Lung (tissue), 12 donors: ENCODE measurements around the gene B4GAT1. TPM values are rescaled to one million over a fixed set of nuclear protein-coding genes. Genes with fewer than 3 reads are reported as not detected.
A peak's percentile ranks its signal among the peaks of the same experiment; 100 is the strongest.

Source experiments
- ATAC-seq: fragments of 200-7000 bp; cut with Tn5 transposase; one replicate; pipeline ENCODE4 v1.9.1; 2020; ENCODE audit warnings: moderate number of reproducible peaks; ENCODE audit not compliant: insufficient read depth, low FRiP score
- DNase-seq, 3 donors: peaks; one replicate each; pipeline ENCODE4 v3.0.0-alpha.2; 2013 to 2017
- H3K27ac ChIP-seq, 2 donors: one replicate each; pipeline ENCODE4 v1.5.1; 2013; ENCODE audit warnings: mild to moderate bottlenecking in 2 of 2, moderate library complexity in 2 of 2, control low read depth in 1 of 2, inconsistent platforms in 1 of 2, low read depth in 1 of 2, low read length in 1 of 2
- H3K27me3 ChIP-seq, 3 donors: one replicate each; pipeline ENCODE4 v1.5.1; 2013; ENCODE audit warnings: low read length in 2 of 3; ENCODE audit not compliant: control insufficient read depth in 3 of 3, insufficient read depth in 3 of 3
- H3K36me3 ChIP-seq, 4 donors: one replicate each; pipeline ENCODE4 v1.5.1; 2013; ENCODE audit warnings: low read length in 4 of 4, mild to moderate bottlenecking in 1 of 4, moderate library complexity in 1 of 4; ENCODE audit not compliant: control insufficient read depth in 4 of 4, insufficient read depth in 4 of 4
- H3K4me1 ChIP-seq, 5 donors: one replicate each; pipeline ENCODE4 v1.5.1; 2013; ENCODE audit warnings: low read length in 5 of 5, mild to moderate bottlenecking in 2 of 5, moderate library complexity in 1 of 5; ENCODE audit not compliant: control insufficient read depth in 5 of 5, insufficient read depth in 5 of 5
- H3K4me3 ChIP-seq: one replicate; pipeline ENCODE4 v1.5.1; 2013; ENCODE audit warnings: mild to moderate bottlenecking, control low read depth, moderate library complexity
- H3K9ac ChIP-seq, 2 donors: one replicate each; pipeline ENCODE4 v1.5.1; 2013; ENCODE audit warnings: low read length in 2 of 2, control low read depth in 1 of 2; ENCODE audit not compliant: insufficient read depth in 1 of 2
- H3K9me3 ChIP-seq, 4 donors: one replicate each; pipeline ENCODE4 v1.5.1; 2013; ENCODE audit warnings: low read length in 3 of 4, mild to moderate bottlenecking in 1 of 4, moderate library complexity in 1 of 4; ENCODE audit not compliant: control insufficient read depth in 4 of 4, insufficient read depth in 3 of 4
- CTCF ChIP-seq: IDR thresholded peaks from 2 replicates; pipeline ENCODE4 v1.5.1; 2012; ENCODE audit warnings: mild to moderate bottlenecking; ENCODE audit errors: control extremely low read depth, extremely low read depth
- whole genome bisulfite sequencing, 2 donors: extraction: QIAGEN DNeasy Blood & Tissue Kit; methylation state at CpG; one replicate each; pipeline ENCODE4 v1.1.7; 2013; 5-methylcytosine and 5-hydroxymethylcytosine counted together
- polyA plus RNA-seq, 2 donors: library from polyadenylated mRNA; stranded (reverse); fragments of 200-250 nt; gene quantifications; one replicate each; pipeline ENCODE4 v1.2.1, GENCODE V29; 2013
- total RNA-seq, 2 donors: library from RNA; depleted of rRNA in 1 of 2; stranded (reverse); fragments of >200 nt in 1 of 2; gene quantifications; one replicate each; pipeline ENCODE4 v1.2.1, GENCODE V29; 2014 to 2021
- donor health status: control.
- donor health status: control.
- donor health status: Bipolar disorder and iron deficiency.
- donor health status: healthy.
- donor health status: DM: yes; HTN: yes; CAD: no.

The B4GAT1 gene
- total and polyA plus RNA-seq, 4 donors: 18.2 to 28.0 (median 24.0) TPM

GRCh38 chr11:66327171-66328030 is 20.0 kb downstream of the B4GAT1 start:
- WGBS, 2 donors: 78 to 93% methylated on average over 10 of the region's 10 CpGs
- Histone ChIP-seq H3K4me3 (no peak overlapping the region), H3K9ac (no peak overlapping the region), H3K27me3 (no peaks in the 10 kb centered on the region), H3K4me1 (peaks cover 2 to 48% (median 22%) of the 10 kb centered on the region in 5 donors), H3K27ac (peak overlapping the region in 1 of 2 donors; percentile 20), H3K36me3 (peaks cover 0 to 7% (median 0%) of the 10 kb centered on the region in 4 donors), H3K9me3 (peaks cover 0 to 1% (median 0%) of the 10 kb centered on the region in 4 donors)
- no peak for TF ChIP-seq CTCF
- DNase-seq (peak in 1 of 3 donors; percentile 41), ATAC-seq (no peak)

- WGBS, 2 donors: 49 to 61% methylated on average over 17 to 21 of the region's 21 CpGs
- Histone ChIP-seq H3K36me3 (peaks cover 0 to under 1% (median 0%) of the 10 kb centered on the region in 4 donors), H3K4me1 (peaks cover 2 to 48% (median 22%) of the 10 kb centered on the region in 5 donors), H3K4me3 (no peak overlapping the region), H3K27ac (peak overlapping the region in 1 of 2 donors; percentile 16), H3K9ac (no peak overlapping the region), H3K27me3 (no peaks in the 10 kb centered on the region), H3K9me3 (no peaks in the 10 kb centered on the region)
- peak; percentile 71 to 82 (median 77) for DNase-seq
- no peak for ATAC-seq
- no peak for TF ChIP-seq CTCF
Observed at GRCh38 chr11:66326261-66327111, 20.9 kb downstream of the B4GAT1 start.

- peak overlapping the region in 1 of 2 donors; percentile 10 for H3K27ac ChIP-seq
- WGBS, 2 donors: 65 to 78% methylated on average over 8 of the region's 8 CpGs
Observed at GRCh38 chr11:66325263-66325671, 22.2 kb downstream of the B4GAT1 start.

More at GRCh38 chr11:66325263-66325671, 22.2 kb downstream of the B4GAT1 start:
- Histone ChIP-seq H3K27me3 (no peaks in the 10 kb centered on the region), H3K9ac (no peak overlapping the region), H3K4me3 (no peak overlapping the region), H3K4me1 (peaks cover 2 to 48% (median 22%) of the 10 kb centered on the region in 5 donors), H3K9me3 (no peaks in the 10 kb centered on the region), H3K36me3 (no peaks in the 10 kb centered on the region)
- ATAC-seq (no peak), DNase-seq (peak in 2 of 3 donors; percentile 18 to 31)
- TF ChIP-seq CTCF: no peak
